ENCODE results near the gene ZFP69B. TPM values are rescaled to one million over a fixed set of nuclear protein-coding genes. Genes with fewer than 3 reads are reported as not detected.

Gene ZFP69B
- polyA plus RNA-seq, 2 of the 4 experiments (the other 2 are of a cell fraction): 1.9 to 3.0 TPM

DNA sequence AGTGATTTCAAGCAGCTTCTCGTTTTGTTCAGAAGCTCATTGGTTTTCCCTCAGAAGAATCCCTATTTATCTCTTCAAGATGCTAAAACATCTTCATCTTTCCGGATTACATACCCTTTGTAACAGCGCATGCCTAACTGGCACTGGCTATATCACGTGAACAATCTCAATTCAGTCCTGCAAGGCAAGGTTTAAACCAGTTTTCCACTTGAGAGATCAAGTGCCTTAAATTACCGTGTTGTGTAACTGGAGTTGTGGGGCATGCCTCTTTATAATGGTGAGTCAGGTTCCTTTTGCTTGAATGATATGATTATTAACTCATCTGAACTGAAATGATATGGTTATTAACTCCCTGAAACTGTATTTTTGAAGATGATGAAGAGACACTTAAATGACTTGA is 11.0 kb upstream of the ZFP69B start:
- ChIA-PET POLR2A (no interaction called here), CTCF (interaction anchor here (2.2 kb wide), 1 partner anchor 9 kb away, joined by 5 read pairs; no protein-coding TSS in a partner anchor)
- TF ChIP-seq FOSB (CRISPR knock-in tag; IDR thresholded peaks at IDR 0.05): no peak
- no peak for TF ChIP-seq PHF8 (IDR thresholded peaks at IDR 0.05; ENCODE audit: borderline replicate concordance, low read depth)
- TF ChIP-seq HOXB13 (CRISPR knock-in tag; IDR thresholded peaks at IDR 0.05; ENCODE audit: low read depth): no peak
- no peak for TF ChIP-seq KDM1A (IDR thresholded peaks at IDR 0.05; ENCODE audit: low read depth)
- TF ChIP-seq RFX5 (IDR thresholded peaks at IDR 0.05): no peak
- no peak for TF ChIP-seq BCL3 (IDR thresholded peaks at IDR 0.05)
- TF ChIP-seq, protein P1, sequence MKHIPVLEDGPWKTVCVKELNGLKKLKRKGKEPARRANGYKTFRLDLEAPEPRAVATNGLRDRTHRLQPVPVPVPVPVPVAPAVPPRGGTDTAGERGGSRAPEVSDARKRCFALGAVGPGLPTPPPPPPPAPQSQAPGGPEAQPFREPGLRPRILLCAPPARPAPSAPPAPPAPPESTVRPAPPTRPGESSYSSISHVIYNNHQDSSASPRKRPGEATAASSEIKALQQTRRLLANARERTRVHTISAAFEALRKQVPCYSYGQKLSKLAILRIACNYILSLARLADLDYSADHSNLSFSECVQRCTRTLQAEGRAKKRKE (CRISPR knock-in tag; IDR thresholded peaks at IDR 0.05; ENCODE audit: low read depth): no peak
- no peak for TF ChIP-seq RAD21 (conservative IDR thresholded peaks at IDR 0.05 in 1 of 2, IDR thresholded peaks at IDR 0.05 in 1 of 2)
- TF ChIP-seq MAZ (IDR thresholded peaks at IDR 0.05; ENCODE audit: borderline replicate concordance, low read depth, low read length): no peak
- no peak for TF ChIP-seq EP300 (IDR thresholded peaks at IDR 0.05)
- no peak for TF ChIP-seq EHMT2 (IDR thresholded peaks at IDR 0.05; ENCODE audit: low read depth)
- no peak for TF ChIP-seq MYC (IDR thresholded peaks at IDR 0.05; ENCODE audit: borderline replicate concordance, low read length)
- no peaks in the 10 kb centered on the region; the same call in 2 of the 3 replicates for H3K9me3 ChIP-seq
- no peaks in the 10 kb centered on the region for H3K4me1 ChIP-seq
- H3K27ac ChIP-seq: no peak overlapping the region
- H3K4me3 ChIP-seq: no peak overlapping the region
- H3K4me2 ChIP-seq: no peak overlapping the region
- FAIRE-seq: no peak
- 31% methylated on average over 5 of the region's 5 CpGs for WGBS (ENCODE audit: missing lambda C conversion rate)
- ATAC-seq: no peak
- DNase-seq (ENCODE audit: low read depth in 1 of 2, low spot score in 1 of 2): no peak

DNA sequence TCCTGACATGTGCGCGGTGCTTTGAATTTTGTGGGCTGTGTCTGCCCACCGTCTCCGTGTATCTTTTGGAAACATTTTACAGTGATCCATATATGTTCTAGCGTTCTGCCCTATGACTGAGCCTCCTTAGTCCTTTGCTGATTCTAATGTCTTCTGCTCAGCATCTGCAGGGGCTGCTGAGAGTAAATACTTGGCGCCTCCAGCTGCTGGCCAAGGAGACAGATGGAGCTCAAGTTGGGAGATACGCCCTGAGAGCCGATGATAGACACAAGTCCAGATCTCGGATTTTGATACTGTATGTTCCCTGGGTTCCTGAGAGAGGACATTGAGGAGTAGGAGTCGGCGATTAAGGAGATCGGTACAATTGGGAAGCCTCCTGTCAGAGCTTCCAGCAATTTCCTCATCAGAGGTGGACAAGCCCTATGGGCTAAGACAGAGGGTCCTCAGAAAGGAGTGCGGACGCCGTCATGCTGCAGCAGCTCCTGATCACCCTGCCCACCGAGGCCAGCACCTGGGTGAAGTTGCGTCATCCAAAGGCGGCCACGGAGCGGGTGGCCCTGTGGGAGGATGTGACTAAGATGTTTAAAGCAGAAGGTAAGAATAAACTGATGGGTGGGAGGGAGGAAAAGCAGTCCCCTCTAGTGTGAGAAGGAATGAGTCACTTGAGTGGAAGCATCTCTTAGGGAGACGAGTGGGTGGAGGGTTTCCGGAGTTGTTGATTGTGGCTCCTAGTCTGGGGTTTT is 390 bp downstream of the ZFP69B start:
- CTCF ChIA-PET: interaction anchor here (0.6 to 1.7 kb wide), 2 partner anchors 259 to 267 kb away, joined by 5 read pairs; no protein-coding TSS in a partner anchor
- FAIRE-seq: no peak
- 53% methylated on average over 22 of the region's 22 CpGs for WGBS (ENCODE audit: missing lambda C conversion rate)

GRCh38 chr1:40451238-40451585 is 936 bp downstream of the ZFP69B start:
- H3K4me1 ChIP-seq: no peaks in the 10 kb centered on the region; the same call in 2 of the 3 replicates
- H3K9me3 ChIP-seq: peaks cover 34% of the 10 kb centered on the region
- 77% methylated on average over 1 of the region's 1 CpG for WGBS (ENCODE audit: missing lambda C conversion rate)
- no peak for DNase-seq (ENCODE audit: low read depth in 1 of 2, low spot score in 1 of 2)
- TF ChIP-seq MYC (IDR thresholded peaks at IDR 0.05; ENCODE audit: borderline replicate concordance, low read length): no peak
- H3K4me3 ChIP-seq: no peak overlapping the region
- POLR2A ChIA-PET: no interaction called here
- peak overlapping the region; percentile 98; the same call in 1 of the 3 replicates for H3K4me2 ChIP-seq
- CTCF ChIA-PET: interaction anchor here (0.6 to 1.7 kb wide), 2 partner anchors 260 to 268 kb away, joined by 5 read pairs; no protein-coding TSS in a partner anchor
- no peak for ATAC-seq
- no peak for FAIRE-seq
- no peak overlapping the region for H3K27ac ChIP-seq

More for the DNA sequence above, 390 bp downstream of the ZFP69B start:
- H3K4me1 ChIP-seq: no peaks in the 10 kb centered on the region; the same call in 2 of the 3 replicates
- ATAC-seq (peak; percentile 55), DNase-seq (ENCODE audit: low read depth in 1 of 2, low spot score in 1 of 2) (peak; percentile 6 to 19)
- TF ChIP-seq SMC3 (IDR thresholded peaks at IDR 0.05): no peak
- TF ChIP-seq CEBPB (IDR thresholded peaks at IDR 0.05): 0 out of 4 replicates have a peak, but pooled peaks of 1 of the 2 experiments have one; percentile 7
- H3K9me3 ChIP-seq: peaks cover 36% of the 10 kb centered on the region
- peak overlapping the region; percentile 98 for H3K4me2 ChIP-seq
- peak overlapping the region; percentile 60 for H3K4me3 ChIP-seq
- H3K27ac ChIP-seq: peak overlapping the region; percentile 85 to 96
- POLR2A ChIA-PET: interaction anchor here (1.6 kb wide), 1 partner anchor 81 kb away, joined by 10 read pairs; the partner anchor contains the start of gene ZNF684

DNA sequence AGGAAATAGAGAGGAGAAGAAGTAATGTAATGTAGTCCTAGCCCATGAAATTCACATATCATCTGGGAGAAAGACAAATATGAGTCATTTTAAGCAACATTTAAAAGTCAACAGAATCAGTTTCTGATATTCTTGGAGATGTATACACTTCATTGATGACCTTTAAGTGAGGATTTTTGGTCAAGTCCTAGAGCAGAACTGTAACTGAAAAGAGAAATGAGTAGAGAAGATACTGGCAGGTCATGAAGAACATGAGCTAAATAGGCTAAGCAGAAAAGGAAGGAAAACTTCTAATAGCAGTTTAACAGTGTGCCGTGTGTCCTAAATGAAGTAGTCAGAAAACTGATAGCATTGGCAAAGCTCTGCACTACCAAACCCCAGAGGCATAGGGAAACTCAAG is 4.6 kb downstream of the ZFP69B start:
- POLR2A ChIA-PET: interaction anchor here (0.6 kb wide), 1 partner anchor 23 kb away, joined by 3 read pairs; no protein-coding TSS in a partner anchor
- H3K4me1 ChIP-seq: no peaks in the 10 kb centered on the region; the same call in 2 of the 3 replicates
- FAIRE-seq: no peak
- H3K4me2 ChIP-seq: no peak overlapping the region
- TF ChIP-seq KDM5A (IDR thresholded peaks at IDR 0.05): no peak
- no peak for ATAC-seq
- no peak for DNase-seq (ENCODE audit: low read depth in 1 of 2, low spot score in 1 of 2)
- H3K4me3 ChIP-seq: no peak overlapping the region
- no peak overlapping the region for H3K27ac ChIP-seq
- H3K9me3 ChIP-seq: peaks cover 41% of the 10 kb centered on the region
- 81% methylated on average over 1 of the region's 1 CpG for WGBS (ENCODE audit: missing lambda C conversion rate)
- CTCF ChIA-PET: interaction anchor here (0.6 kb wide), 1 partner anchor 387 kb away, joined by 3 read pairs; no protein-coding TSS in a partner anchor

All from A549 (cell line).